SU-DHL-6 (cell line): Measurements from ENCODE around the gene MAP4K1.

Experiments used
- CTCF ChIP-seq: fragments of 200-600 bp; sonication (generic); IDR thresholded peaks from one replicate; pipeline ENCODE4 v1.5.1; 2017; ENCODE audit warnings: antibody characterized with exemption, mild to moderate bottlenecking, low read length, moderate library complexity; ENCODE audit not compliant: insufficient read depth, poor library complexity, severe bottlenecking
- EZH2phosphoT487 ChIP-seq: fragments of 200-600 bp; sonication (generic), shearing (Covaris generic); conservative IDR thresholded peaks from 2 replicates; pipeline ENCODE4 v1.6.1; 2018; ENCODE audit warnings: mild to moderate bottlenecking, antibody characterized with exemption, low read length, moderate library complexity, mixed read lengths

GRCh38 chr19:38554676-38555141 lies 63.0 kb downstream of the MAP4K1 start:
- no peak for TF ChIP-seq CTCF
- no peak for TF ChIP-seq EZH2phosphoT487
